NT2/D1 (cell line): ENCODE results near the gene PARD3.

Experiments
- YY1 ChIP-seq: IDR thresholded peaks from 2 replicates; pipeline ENCODE4 v1.6.1; 2011; ENCODE audit not compliant: insufficient read length, insufficient read depth
- ZNF274 ChIP-seq: IDR thresholded peaks from 2 replicates; pipeline ENCODE4 v1.6.1; 2011; ENCODE audit warnings: mild to moderate bottlenecking, low read depth, low read length

DNA sequence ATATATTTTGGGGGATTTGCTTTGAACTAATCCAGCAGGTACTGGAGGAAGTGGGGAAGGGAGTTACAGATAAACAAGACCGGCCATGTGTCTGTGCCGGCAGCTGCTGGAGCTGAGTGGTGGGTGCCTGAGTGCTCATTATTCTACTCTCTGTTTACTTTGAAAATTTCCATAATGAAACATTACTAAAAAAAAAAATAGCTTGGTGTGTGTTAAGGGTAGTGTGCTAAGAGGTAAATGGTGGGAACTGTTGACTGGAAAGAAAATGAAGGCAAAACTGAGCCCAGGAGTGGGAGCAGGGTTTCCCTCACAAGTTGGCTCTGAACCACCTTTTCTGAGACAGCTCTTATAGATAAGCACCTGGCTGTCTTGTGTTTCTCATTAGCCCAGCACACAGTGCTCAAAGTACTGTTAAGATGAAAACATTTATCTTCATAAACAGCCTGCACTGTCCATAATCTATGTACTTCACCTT lies 50.6 kb downstream of the PARD3 start:
- TF ChIP-seq YY1 (no peak), ZNF274 (no peak)
